Measurements from ENCODE around the gene CFAP157. TPM values are rescaled to one million over a fixed set of nuclear protein-coding genes. Genes with fewer than 3 reads are reported as not detected.
A peak's percentile ranks its signal among the peaks of the same experiment; 100 is the strongest.

Gene CFAP157
- total and polyA plus RNA-seq, 7 experiments from 2014 or later, result 0.11 to 0.38 (median 0.22) TPM; not detected in 2

DNA sequence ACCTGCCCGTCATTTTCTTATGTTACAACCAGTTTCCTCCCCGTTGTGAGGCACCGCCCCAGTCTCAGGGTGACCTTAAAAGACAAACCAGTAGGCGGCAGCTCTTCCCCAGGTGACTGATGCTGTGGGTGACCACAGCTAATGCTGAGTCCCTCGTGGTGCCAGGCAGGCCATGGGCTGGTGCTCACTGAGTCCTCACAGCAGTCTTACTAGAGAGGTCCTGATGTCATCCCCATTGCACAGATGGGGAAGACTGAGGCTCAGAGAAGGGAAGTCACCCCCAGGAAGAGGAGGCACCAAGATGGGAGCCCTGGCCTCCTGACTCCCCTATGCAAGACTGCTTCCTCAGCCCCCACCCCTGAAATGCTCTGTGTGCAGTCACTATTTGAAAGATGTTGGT, 978 bp downstream of the CFAP157 start:
- Mint-ChIP-seq H3K4me1 (peaks cover 15 to 33% (median 22%) of the 10 kb centered on the region in 7 donors), H3K27me3 (no peaks in the 10 kb centered on the region), H3K4me3 (no peak overlapping the region), H3K27ac (peak overlapping the region in 3 of 9 donors; percentile 45 to 67 (median 51)), H3K36me3 (peaks cover 0 to 7% (median 0%) of the 10 kb centered on the region in 5 donors), H3K9me3 (peaks cover 0 to 2% (median 0%) of the 10 kb centered on the region in 11 donors)
- no peaks in the 10 kb centered on the region for H3K27me3 ChIP-seq (ENCODE audit: control insufficient read depth in 2 of 2, insufficient read depth in 2 of 2, low read length in 2 of 2)
- H3K4me3 ChIP-seq (ENCODE audit: low read length), result no peak overlapping the region
- DNase-seq (no peak), ATAC-seq (peak; percentile 76)
- CTCF ChIA-PET, result no interaction called here
- H3K4me1 ChIP-seq (ENCODE audit: control insufficient read depth in 2 of 2, insufficient read depth in 2 of 2, low read length in 2 of 2), result peaks cover 0 to 15% of the 10 kb centered on the region in 2 donors
- H3K27ac ChIP-seq (ENCODE audit: low read depth, low read length), result no peak overlapping the region
- no peaks in the 10 kb centered on the region for H3K36me3 ChIP-seq (ENCODE audit: control insufficient read depth in 2 of 3, insufficient read depth in 3 of 3, low read length in 3 of 3)
- H3K9me3 ChIP-seq (ENCODE audit: control insufficient read depth in 2 of 3, low read length in 3 of 3), result peaks cover 0 to 4% (median 0%) of the 10 kb centered on the region in 3 experiments
- POLR2A ChIA-PET, result interaction anchor here (1.8 kb wide), 1 partner anchor 9 kb away, joined by 5 read pairs; no protein-coding TSS in a partner anchor
- intact Hi-C loops (cut with micrococcal nuclease), result no loop called here

DNA sequence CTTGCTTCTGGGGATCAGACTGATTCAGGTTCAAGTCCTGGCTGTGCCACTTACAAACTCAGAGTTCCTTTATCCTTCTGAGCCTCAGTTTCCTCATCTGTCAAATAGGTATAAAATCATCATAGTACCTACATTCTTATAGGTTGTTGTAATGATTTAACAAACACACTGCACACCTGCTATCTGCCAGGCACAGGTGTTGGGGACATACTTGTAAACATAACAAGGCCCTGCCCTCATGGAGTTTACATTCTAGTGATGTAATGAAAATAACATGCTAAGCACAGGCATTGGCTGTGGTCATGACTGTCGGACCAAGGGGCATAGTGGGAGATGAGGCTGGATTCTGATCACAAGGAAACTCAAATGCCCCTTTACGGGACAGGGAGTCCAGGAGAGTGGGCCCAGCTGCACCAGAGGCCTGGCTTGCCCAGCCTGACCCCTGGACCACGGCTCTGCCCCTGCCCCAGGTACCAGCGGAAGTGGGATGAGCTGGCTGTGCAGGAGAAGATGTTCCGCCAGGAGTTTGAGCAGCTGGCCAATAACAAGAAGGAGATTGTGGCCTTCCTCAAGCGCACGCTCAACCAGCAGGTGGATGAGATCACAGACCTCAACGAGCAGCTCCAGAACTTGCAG, 2.3 kb downstream of the CFAP157 start:
- no peak for ATAC-seq
- no peaks in the 10 kb centered on the region for H3K27me3 ChIP-seq (ENCODE audit: control insufficient read depth in 2 of 2, insufficient read depth in 2 of 2, low read length in 2 of 2)
- intact Hi-C loops (cut with micrococcal nuclease), result no loop called here
- ChIA-PET CTCF (interaction anchor here (0.5 kb wide), 1 partner anchor 211 kb away, joined by 3 read pairs; no protein-coding TSS in a partner anchor), POLR2A (interaction anchor here (1.2 kb wide), 1 partner anchor 88 kb away, joined by 6 read pairs; no protein-coding TSS in a partner anchor)
- H3K4me1 ChIP-seq (ENCODE audit: control insufficient read depth in 2 of 2, insufficient read depth in 2 of 2, low read length in 2 of 2), result peaks cover 3 to 15% of the 10 kb centered on the region in 2 donors
- DNase-seq, result no peak
- Mint-ChIP-seq H3K36me3 (peaks cover 0 to 7% (median 0%) of the 10 kb centered on the region in 5 donors), H3K9me3 (peaks cover 0 to 2% (median 0%) of the 10 kb centered on the region in 11 donors), H3K27me3 (no peaks in the 10 kb centered on the region), H3K27ac (peak overlapping the region in 1 of 9 donors; percentile 57), H3K4me1 (peaks cover 15 to 33% (median 22%) of the 10 kb centered on the region in 7 donors), H3K4me3 (no peak overlapping the region)
- H3K27ac ChIP-seq (ENCODE audit: low read depth, low read length), result no peak overlapping the region
- H3K36me3 ChIP-seq (ENCODE audit: control insufficient read depth in 2 of 3, insufficient read depth in 3 of 3, low read length in 3 of 3), result no peaks in the 10 kb centered on the region
- peaks cover 0 to 4% (median 0%) of the 10 kb centered on the region in 3 experiments for H3K9me3 ChIP-seq (ENCODE audit: control insufficient read depth in 2 of 3, low read length in 3 of 3)
- H3K4me3 ChIP-seq (ENCODE audit: low read length), result no peak overlapping the region

DNA sequence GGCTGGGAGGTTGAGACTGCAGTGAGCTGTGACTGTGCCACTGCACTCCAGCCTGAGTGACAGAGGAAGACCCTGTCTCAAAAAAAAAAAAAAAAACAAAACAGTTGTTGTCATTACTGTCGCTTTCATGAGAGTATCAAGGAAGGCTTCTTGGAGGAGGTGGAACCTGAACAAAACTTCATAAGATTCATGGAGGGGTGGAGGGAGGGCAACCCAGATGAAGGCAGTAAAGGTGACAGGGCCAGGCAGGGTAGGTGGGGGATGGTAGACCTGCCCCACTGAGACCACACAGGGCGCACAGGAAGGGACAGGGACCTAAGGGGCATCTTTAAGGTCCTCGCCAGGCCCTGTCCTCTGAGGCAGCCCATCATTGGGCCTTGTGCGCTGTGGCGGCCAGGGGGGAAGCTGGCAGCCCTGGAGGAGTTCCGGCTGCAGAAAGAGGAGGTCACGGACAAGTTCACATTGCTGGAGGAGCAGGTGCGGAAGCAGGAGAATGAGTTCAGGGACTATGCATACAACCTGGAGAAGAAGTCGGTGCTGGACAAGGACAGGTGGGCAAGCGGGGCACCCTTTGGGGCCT, 3.5 kb downstream of the CFAP157 start:
- no peaks in the 10 kb centered on the region for H3K27me3 Mint-ChIP-seq
- Histone ChIP-seq H3K36me3 (ENCODE audit: control insufficient read depth in 2 of 3, insufficient read depth in 3 of 3, low read length in 3 of 3) (peaks cover 0 to 2% (median 0%) of the 10 kb centered on the region in 3 experiments), H3K4me1 (ENCODE audit: control insufficient read depth in 2 of 2, insufficient read depth in 2 of 2, low read length in 2 of 2) (peaks cover 9 to 15% of the 10 kb centered on the region in 2 donors), H3K27me3 (ENCODE audit: control insufficient read depth in 2 of 2, insufficient read depth in 2 of 2, low read length in 2 of 2) (no peaks in the 10 kb centered on the region), H3K4me3 (ENCODE audit: low read length) (no peak overlapping the region), H3K9me3 (ENCODE audit: control insufficient read depth in 2 of 3, low read length in 3 of 3) (peaks cover 0 to 4% (median 0%) of the 10 kb centered on the region in 3 experiments), H3K27ac (ENCODE audit: low read depth, low read length) (no peak overlapping the region)
- peaks cover 16 to 39% (median 25%) of the 10 kb centered on the region in 7 donors for H3K4me1 Mint-ChIP-seq
- H3K36me3 Mint-ChIP-seq, result peaks cover 0 to 7% (median 0%) of the 10 kb centered on the region in 5 donors
- H3K9me3 Mint-ChIP-seq, result peaks cover 0 to 2% (median 0%) of the 10 kb centered on the region in 11 donors
- DNase-seq (no peak), ATAC-seq (no peak)
- H3K4me3 Mint-ChIP-seq, result peak overlapping the region in 2 of 10 donors; percentile 24 to 43
- CTCF ChIA-PET, result no interaction called here
- intact Hi-C loops (cut with micrococcal nuclease), result no loop called here
- H3K27ac Mint-ChIP-seq, result no peak overlapping the region
- POLR2A ChIA-PET, result interaction anchor here (0.8 kb wide), 1 partner anchor 13 kb away, joined by 4 read pairs; no protein-coding TSS in a partner anchor

DNA sequence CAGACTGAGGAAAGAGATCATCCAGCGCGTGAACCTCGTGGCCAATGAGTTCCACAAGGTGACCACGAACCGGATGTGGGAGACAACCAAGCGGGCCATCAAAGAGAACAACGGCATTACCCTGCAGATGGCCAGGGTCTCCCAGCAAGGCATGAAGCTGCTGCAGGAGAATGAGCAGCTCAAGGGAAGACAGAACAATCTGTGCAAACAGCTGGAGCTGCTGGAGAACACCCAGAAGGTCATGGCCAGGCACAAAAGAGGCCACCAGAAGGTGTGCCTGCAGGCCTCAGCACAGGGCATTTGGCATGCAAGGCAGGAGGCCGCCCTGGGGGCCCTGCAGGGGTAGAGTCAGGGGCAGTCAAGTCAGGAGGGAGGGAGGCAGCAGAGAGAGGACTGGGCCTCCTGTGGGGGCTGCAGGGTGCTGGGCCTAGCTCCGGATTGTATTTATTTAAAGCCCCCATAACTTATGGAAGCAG, 4.5 kb downstream of the CFAP157 start:
- Mint-ChIP-seq H3K27ac (peak overlapping the region in 1 of 9 donors; percentile 59), H3K27me3 (no peaks in the 10 kb centered on the region), H3K9me3 (peaks cover 0 to 2% (median 0%) of the 10 kb centered on the region in 11 donors), H3K4me1 (peaks cover 22 to 48% (median 30%) of the 10 kb centered on the region in 7 donors), H3K36me3 (peaks cover 0 to 7% (median 0%) of the 10 kb centered on the region in 5 donors), H3K4me3 (peak overlapping the region in 5 of 10 donors; percentile 6 to 43 (median 14))
- Histone ChIP-seq H3K9me3 (ENCODE audit: control insufficient read depth in 2 of 3, low read length in 3 of 3) (peaks cover 0 to 4% (median 0%) of the 10 kb centered on the region in 3 experiments), H3K36me3 (ENCODE audit: control insufficient read depth in 2 of 3, insufficient read depth in 3 of 3, low read length in 3 of 3) (peaks cover 0 to 5% (median 0%) of the 10 kb centered on the region in 3 experiments), H3K27ac (ENCODE audit: low read depth, low read length) (no peak overlapping the region), H3K4me1 (ENCODE audit: control insufficient read depth in 2 of 2, insufficient read depth in 2 of 2, low read length in 2 of 2) (peaks cover 13 to 20% of the 10 kb centered on the region in 2 donors), H3K27me3 (ENCODE audit: control insufficient read depth in 2 of 2, insufficient read depth in 2 of 2, low read length in 2 of 2) (no peaks in the 10 kb centered on the region), H3K4me3 (ENCODE audit: low read length) (no peak overlapping the region)
- ATAC-seq (no peak), DNase-seq (no peak)
- intact Hi-C loops (cut with micrococcal nuclease), result no loop called here
- CTCF ChIA-PET, result interaction anchor here (1.0 kb wide), 1 partner anchor 23 kb away, joined by 4 read pairs; the partner anchor contains the start of gene TOR2A
- POLR2A ChIA-PET, result no interaction called here

DNA sequence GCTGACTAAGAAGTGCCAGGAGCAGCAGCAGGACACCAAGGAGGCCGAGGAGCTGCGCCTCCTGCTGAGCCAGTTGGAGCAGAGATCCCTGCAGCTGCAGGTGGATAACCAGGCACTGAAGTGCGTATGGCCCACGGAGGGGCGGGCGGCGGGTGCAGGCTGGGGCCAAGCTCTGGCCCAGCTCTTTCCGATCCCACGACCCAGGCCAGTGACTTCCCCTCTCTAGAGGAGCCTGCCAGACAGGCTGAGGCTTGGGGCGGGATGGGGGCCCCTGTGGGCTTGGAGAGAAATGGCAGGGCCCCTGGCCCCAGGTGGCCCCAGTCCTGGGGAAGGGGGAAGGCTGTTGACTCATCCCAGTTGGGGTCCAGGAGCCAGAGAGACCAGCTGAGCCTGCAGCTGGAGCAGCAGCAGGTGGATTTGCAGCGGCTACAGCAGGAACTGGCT, 5.1 kb downstream of the CFAP157 start:
- Histone ChIP-seq H3K4me3 (ENCODE audit: low read length) (no peak overlapping the region), H3K27me3 (ENCODE audit: control insufficient read depth in 2 of 2, insufficient read depth in 2 of 2, low read length in 2 of 2) (no peaks in the 10 kb centered on the region), H3K27ac (ENCODE audit: low read depth, low read length) (no peak overlapping the region), H3K9me3 (ENCODE audit: control insufficient read depth in 2 of 3, low read length in 3 of 3) (peaks cover 0 to 4% (median 0%) of the 10 kb centered on the region in 3 experiments), H3K36me3 (ENCODE audit: control insufficient read depth in 2 of 3, insufficient read depth in 3 of 3, low read length in 3 of 3) (peaks cover 0 to 5% (median 0%) of the 10 kb centered on the region in 3 experiments), H3K4me1 (ENCODE audit: control insufficient read depth in 2 of 2, insufficient read depth in 2 of 2, low read length in 2 of 2) (peaks cover 14 to 22% of the 10 kb centered on the region in 2 donors)
- Mint-ChIP-seq H3K4me3 (peak overlapping the region in 2 of 10 donors; percentile 9 to 47), H3K27ac (no peak overlapping the region), H3K4me1 (peaks cover 20 to 48% (median 29%) of the 10 kb centered on the region in 7 donors), H3K9me3 (peaks cover 0 to 2% (median 0%) of the 10 kb centered on the region in 11 donors), H3K27me3 (no peaks in the 10 kb centered on the region), H3K36me3 (peaks cover 0 to 7% (median 0%) of the 10 kb centered on the region in 5 donors)
- no peak for DNase-seq
- intact Hi-C loops (cut with micrococcal nuclease), result no loop called here
- POLR2A ChIA-PET, result no interaction called here
- CTCF ChIA-PET, result interaction anchor here (1.0 kb wide), 1 partner anchor 23 kb away, joined by 4 read pairs; the partner anchor contains the start of gene TOR2A
- ATAC-seq, result no peak

DNA sequence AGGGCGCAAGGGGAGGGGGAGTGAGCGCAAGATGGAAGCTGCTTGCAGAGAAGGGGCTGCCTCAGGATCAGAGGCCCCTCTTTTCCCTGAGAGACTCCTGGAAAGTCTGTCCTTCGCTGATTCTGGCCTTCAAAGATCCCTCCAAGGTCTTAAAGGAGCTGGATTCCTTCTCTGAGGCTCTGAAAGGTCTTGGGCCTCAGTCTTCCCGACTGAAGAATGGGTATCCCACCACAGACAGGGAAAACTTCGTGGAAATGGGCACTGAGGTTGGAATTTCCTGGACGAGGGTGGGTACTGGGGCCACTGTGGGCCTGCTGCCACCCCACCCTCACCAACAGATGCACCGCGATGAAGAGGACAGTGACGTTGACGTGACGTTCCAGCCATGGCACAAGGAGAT, 5.6 kb downstream of the CFAP157 start:
- no peak overlapping the region for H3K4me3 ChIP-seq (ENCODE audit: low read length)
- Mint-ChIP-seq H3K27me3 (no peaks in the 10 kb centered on the region), H3K4me1 (peaks cover 19 to 42% (median 26%) of the 10 kb centered on the region in 7 donors), H3K27ac (peak overlapping the region in 1 of 9 donors; percentile 9), H3K36me3 (peaks cover 0 to 7% (median 0%) of the 10 kb centered on the region in 5 donors), H3K4me3 (peak overlapping the region in 4 of 10 donors; percentile 14 to 66 (median 36)), H3K9me3 (peaks cover 0 to 2% (median 0%) of the 10 kb centered on the region in 11 donors)
- ChIA-PET POLR2A (no interaction called here), CTCF (no interaction called here)
- no peak for ATAC-seq
- H3K27ac ChIP-seq (ENCODE audit: low read depth, low read length), result no peak overlapping the region
- intact Hi-C loops (cut with micrococcal nuclease), result no loop called here
- no peak for DNase-seq
- H3K9me3 ChIP-seq (ENCODE audit: control insufficient read depth in 2 of 3, low read length in 3 of 3), result peaks cover 0 to 4% (median 0%) of the 10 kb centered on the region in 3 experiments
- H3K36me3 ChIP-seq (ENCODE audit: control insufficient read depth in 2 of 3, insufficient read depth in 3 of 3, low read length in 3 of 3), result peaks cover 0 to 5% (median 0%) of the 10 kb centered on the region in 3 experiments
- no peaks in the 10 kb centered on the region for H3K27me3 ChIP-seq (ENCODE audit: control insufficient read depth in 2 of 2, insufficient read depth in 2 of 2, low read length in 2 of 2)
- peaks cover 14 to 20% of the 10 kb centered on the region in 2 donors for H3K4me1 ChIP-seq (ENCODE audit: control insufficient read depth in 2 of 2, insufficient read depth in 2 of 2, low read length in 2 of 2)

Data from naive thymus-derived CD4-positive, alpha-beta T cell (primary cell).